GM23338 (cell line): ENCODE measurements around the gene HSPD1. TPM values are rescaled to one million over a fixed set of nuclear protein-coding genes. Genes with fewer than 3 reads are reported as not detected.

Source experiments
- ATAC-seq: fragments of 200-7000 bp; cut with Tn5 transposase; 3 replicates; pipeline ENCODE4 v1.9.1; 2020
- DNase-seq: peaks from one replicate; pipeline ENCODE4 v3.0.0-alpha.2; 2015; ENCODE audit warnings: low spot score
- H2AFZ ChIP-seq: fragments of 200-600 bp; sonication (generic); 2 replicates; pipeline ENCODE4 v1.8.0; 2016; ENCODE audit warnings: antibody characterized with exemption, mild to moderate bottlenecking, moderate library complexity
- H3F3A ChIP-seq: fragments of 200-600 bp; sonication (generic); replicated peaks from 2 replicates; pipeline ENCODE4 v1.8.0; 2017; ENCODE audit warnings: antibody characterized with exemption, mixed run types, low read depth
- H3K27ac ChIP-seq: fragments of 200-600 bp; sonication (generic); 2 replicates; pipeline ENCODE4 v1.6.1; 2016; ENCODE audit warnings: low read depth
- H3K27me3 ChIP-seq: fragments of 200-600 bp; sonication (generic); 2 replicates; pipeline ENCODE4 v1.8.0; 2016; ENCODE audit warnings: mild to moderate bottlenecking, mixed run types, moderate library complexity; ENCODE audit not compliant: insufficient read depth
- H3K36me3 ChIP-seq: fragments of 200-600 bp; sonication (generic); 2 replicates; pipeline ENCODE4 v1.8.0; 2016; ENCODE audit warnings: mild to moderate bottlenecking; ENCODE audit not compliant: insufficient read depth
- H3K4me1 ChIP-seq: fragments of 200-600 bp; sonication (generic); 2 replicates; pipeline ENCODE4 v1.8.0; 2016; ENCODE audit warnings: mild to moderate bottlenecking, moderate library complexity; ENCODE audit not compliant: insufficient read depth
- H3K4me2 ChIP-seq: fragments of 200-600 bp; sonication (generic); 2 replicates; pipeline ENCODE4 v1.7.1; 2017; ENCODE audit warnings: mixed run types
- H3K4me3 ChIP-seq: fragments of 200-600 bp; sonication (generic); 2 replicates; pipeline ENCODE4 v1.6.1; 2016; ENCODE audit warnings: mixed run types
- H3K79me2 ChIP-seq: fragments of 200-600 bp; sonication (generic); replicated peaks from 2 replicates; pipeline ENCODE4 v1.8.0; 2017; ENCODE audit warnings: mild to moderate bottlenecking; ENCODE audit not compliant: insufficient read depth
- H3K9me2 ChIP-seq: fragments of 200-600 bp; sonication (generic); 2 replicates; pipeline ENCODE4 v1.8.0; 2017; ENCODE audit not compliant: insufficient read depth
- H4K20me1 ChIP-seq: fragments of 200-600 bp; sonication (generic); replicated peaks from 2 replicates; pipeline ENCODE4 v1.8.0; 2017; ENCODE audit warnings: mild to moderate bottlenecking; ENCODE audit not compliant: insufficient read depth
- H3K27ac Mint-ChIP-seq: 2 replicates; pipeline ENCODE4 v1.8.0; 2020; ENCODE audit warnings: inconsistent platforms, mild to moderate bottlenecking, moderate library complexity, mixed read lengths
- H3K27me3 Mint-ChIP-seq: 3 replicates; pipeline ENCODE4 v1.8.0; 2022; ENCODE audit warnings: low read depth, mild to moderate bottlenecking, moderate library complexity, mixed read lengths, inconsistent platforms; ENCODE audit not compliant: insufficient read depth, poor library complexity
- H3K36me3 Mint-ChIP-seq: 3 replicates; pipeline ENCODE4 v1.8.0; 2021; ENCODE audit warnings: low read depth, mild to moderate bottlenecking, inconsistent platforms, moderate library complexity, mixed read lengths
- H3K4me1 Mint-ChIP-seq: 3 replicates; pipeline ENCODE4 v1.8.0; 2020; ENCODE audit warnings: mild to moderate bottlenecking, inconsistent platforms, mixed read lengths
- H3K4me3 Mint-ChIP-seq: 3 replicates; pipeline ENCODE4 v1.8.0; 2021; ENCODE audit warnings: moderate library complexity, mild to moderate bottlenecking, inconsistent platforms, mixed read lengths
- H3K9me3 Mint-ChIP-seq: 3 replicates; pipeline ENCODE4 v1.8.0; 2020; ENCODE audit warnings: moderate library complexity, mild to moderate bottlenecking, inconsistent platforms, mixed read lengths
- CREB1 ChIP-seq: fragments of 250-450 bp; sonication (Bioruptor Pico); IDR thresholded peaks from 2 replicates; pipeline ENCODE4 v1.5.0; 2020; ENCODE audit warnings: low read depth, mild to moderate bottlenecking, moderate library complexity
- EZH2 ChIP-seq: fragments of 200-600 bp; sonication (generic); IDR thresholded peaks from one replicate; pipeline ENCODE4 v1.8.0; 2017; ENCODE audit warnings: antibody characterized with exemption, mild to moderate bottlenecking, low read depth; ENCODE audit not compliant: unreplicated experiment
- EZH2phosphoT487 ChIP-seq: fragments of 200-600 bp; sonication (generic); IDR thresholded peaks from one replicate; pipeline ENCODE4 v1.8.1; 2018; ENCODE audit warnings: antibody characterized with exemption; ENCODE audit not compliant: unreplicated experiment
- JUNB ChIP-seq: IDR thresholded peaks from one replicate; pipeline ENCODE4 v1.6.1; 2016; ENCODE audit warnings: antibody characterized with exemption; ENCODE audit not compliant: unreplicated experiment
- NANOG ChIP-seq: IDR thresholded peaks from 2 replicates; pipeline ENCODE4 v1.6.1; 2016; ENCODE audit warnings: antibody characterized with exemption, borderline replicate concordance
- POLR2AphosphoS5 ChIP-seq: IDR thresholded peaks from 2 replicates; pipeline ENCODE4 v1.6.1; 2016; ENCODE audit warnings: antibody characterized with exemption, low read depth
- STAT1 ChIP-seq: IDR thresholded peaks from one replicate; pipeline ENCODE4 v1.6.1; 2016; ENCODE audit warnings: antibody characterized with exemption; ENCODE audit not compliant: unreplicated experiment
- ZNF114 ChIP-seq: fragments of 250-450 bp; sonication (Bioruptor Pico); IDR thresholded peaks from 2 replicates; pipeline ENCODE4 v1.5.0; 2020; ENCODE audit warnings: mild to moderate bottlenecking, moderate library complexity
- polyA plus RNA-seq: library from polyadenylated mRNA; unstranded; fragments of >200 nt; fragmentation: Nextera tagmentation; extraction: Ambion mirVana; gene quantifications from 2 replicates; pipeline ENCODE4 v1.2.1, GENCODE V29; 2016
- total RNA-seq: library from RNA; depleted of rRNA; stranded (reverse); fragments of >200 nt; shearing (Covaris generic); gene quantifications from 2 replicates; pipeline ENCODE4 v1.2.3, GENCODE V29; 2014
- TF ChIP-seq, protein P1 (sequence below), 2 experiments: fragments of 200-600 bp in 1 of 2; sonication (generic) in 1 of 2; conservative IDR thresholded peaks; 2 replicates each; pipeline versions ENCODE4 v1.5.1 to v1.6.1; 2016 to 2017; ENCODE audit warnings: antibody characterized with exemption in 2 of 2, low read depth in 2 of 2, mild to moderate bottlenecking in 2 of 2, moderate library complexity in 1 of 2
- TF ChIP-seq, protein P2 (sequence below): fragments of 250-450 bp; sonication (Bioruptor Pico); IDR thresholded peaks from 2 replicates; pipeline ENCODE4 v1.5.0; 2020; ENCODE audit warnings: mild to moderate bottlenecking, moderate library complexity
- TF ChIP-seq, protein P3 (sequence below): IDR thresholded peaks from 2 replicates; pipeline ENCODE4 v1.6.1; 2016; ENCODE audit warnings: antibody characterized with exemption
- TF ChIP-seq, protein P4 (sequence below): IDR thresholded peaks from one replicate; pipeline ENCODE4 v1.6.1; 2018; ENCODE audit warnings: antibody characterized with exemption; ENCODE audit not compliant: unreplicated experiment

Gene HSPD1
- total and polyA plus RNA-seq, 2 experiments from 2014 or later: 880 to 1,188 TPM

DNA sequence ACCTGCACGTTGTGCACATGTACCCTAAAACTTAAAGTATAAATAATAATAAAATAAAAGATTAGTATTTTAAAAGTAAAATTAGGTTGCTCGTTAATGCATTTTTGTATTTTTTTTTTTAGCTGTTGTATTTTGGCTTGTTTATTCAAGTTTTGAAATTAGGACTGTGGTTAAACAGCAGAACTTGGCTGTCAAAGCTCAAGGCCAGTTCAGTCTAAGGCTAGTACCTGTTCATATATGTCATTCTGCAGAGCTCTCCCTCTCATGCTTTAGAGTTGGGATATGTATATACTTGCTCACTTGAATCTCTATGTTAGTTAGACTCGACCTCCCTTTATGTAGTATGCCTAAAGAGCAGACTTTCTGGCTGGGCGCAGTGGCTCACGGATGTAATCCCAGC is 48.9 kb upstream of the HSPD1 start:
- ATAC-seq (no peak), DNase-seq (no peak)
- Histone ChIP-seq H2AFZ (no peak overlapping the region), H3K4me1 (no peaks in the 10 kb centered on the region), H3F3A (no peaks in the 10 kb centered on the region; the same call in 1 of the 2 replicates), H3K27me3 (no peaks in the 10 kb centered on the region), H4K20me1 (no peaks in the 10 kb centered on the region), H3K9me2 (no peaks in the 10 kb centered on the region), H3K79me2 (peaks cover 11% of the 10 kb centered on the region), H3K4me2 (no peak overlapping the region), H3K36me3 (peaks cover 13% of the 10 kb centered on the region; the same call in 1 of the 2 replicates), H3K4me3 (no peak overlapping the region), H3K27ac (no peak overlapping the region)
- no peaks in the 10 kb centered on the region for H3K9me3 Mint-ChIP-seq
- TF ChIP-seq EZH2 (no peak), NANOG (no peak), EZH2phosphoT487 (no peak), CREB1 (CRISPR knock-in tag) (no peak), POLR2AphosphoS5 (no peak), STAT1 (no peak), ZNF114 (CRISPR knock-in tag) (no peak), JUNB (no peak)
- TF ChIP-seq, protein P1, sequence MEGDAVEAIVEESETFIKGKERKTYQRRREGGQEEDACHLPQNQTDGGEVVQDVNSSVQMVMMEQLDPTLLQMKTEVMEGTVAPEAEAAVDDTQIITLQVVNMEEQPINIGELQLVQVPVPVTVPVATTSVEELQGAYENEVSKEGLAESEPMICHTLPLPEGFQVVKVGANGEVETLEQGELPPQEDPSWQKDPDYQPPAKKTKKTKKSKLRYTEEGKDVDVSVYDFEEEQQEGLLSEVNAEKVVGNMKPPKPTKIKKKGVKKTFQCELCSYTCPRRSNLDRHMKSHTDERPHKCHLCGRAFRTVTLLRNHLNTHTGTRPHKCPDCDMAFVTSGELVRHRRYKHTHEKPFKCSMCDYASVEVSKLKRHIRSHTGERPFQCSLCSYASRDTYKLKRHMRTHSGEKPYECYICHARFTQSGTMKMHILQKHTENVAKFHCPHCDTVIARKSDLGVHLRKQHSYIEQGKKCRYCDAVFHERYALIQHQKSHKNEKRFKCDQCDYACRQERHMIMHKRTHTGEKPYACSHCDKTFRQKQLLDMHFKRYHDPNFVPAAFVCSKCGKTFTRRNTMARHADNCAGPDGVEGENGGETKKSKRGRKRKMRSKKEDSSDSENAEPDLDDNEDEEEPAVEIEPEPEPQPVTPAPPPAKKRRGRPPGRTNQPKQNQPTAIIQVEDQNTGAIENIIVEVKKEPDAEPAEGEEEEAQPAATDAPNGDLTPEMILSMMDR (conservative IDR thresholded peaks at IDR 0.05; ENCODE audit: low read depth in 2 of 2): no peak
- TF ChIP-seq, protein P2, sequence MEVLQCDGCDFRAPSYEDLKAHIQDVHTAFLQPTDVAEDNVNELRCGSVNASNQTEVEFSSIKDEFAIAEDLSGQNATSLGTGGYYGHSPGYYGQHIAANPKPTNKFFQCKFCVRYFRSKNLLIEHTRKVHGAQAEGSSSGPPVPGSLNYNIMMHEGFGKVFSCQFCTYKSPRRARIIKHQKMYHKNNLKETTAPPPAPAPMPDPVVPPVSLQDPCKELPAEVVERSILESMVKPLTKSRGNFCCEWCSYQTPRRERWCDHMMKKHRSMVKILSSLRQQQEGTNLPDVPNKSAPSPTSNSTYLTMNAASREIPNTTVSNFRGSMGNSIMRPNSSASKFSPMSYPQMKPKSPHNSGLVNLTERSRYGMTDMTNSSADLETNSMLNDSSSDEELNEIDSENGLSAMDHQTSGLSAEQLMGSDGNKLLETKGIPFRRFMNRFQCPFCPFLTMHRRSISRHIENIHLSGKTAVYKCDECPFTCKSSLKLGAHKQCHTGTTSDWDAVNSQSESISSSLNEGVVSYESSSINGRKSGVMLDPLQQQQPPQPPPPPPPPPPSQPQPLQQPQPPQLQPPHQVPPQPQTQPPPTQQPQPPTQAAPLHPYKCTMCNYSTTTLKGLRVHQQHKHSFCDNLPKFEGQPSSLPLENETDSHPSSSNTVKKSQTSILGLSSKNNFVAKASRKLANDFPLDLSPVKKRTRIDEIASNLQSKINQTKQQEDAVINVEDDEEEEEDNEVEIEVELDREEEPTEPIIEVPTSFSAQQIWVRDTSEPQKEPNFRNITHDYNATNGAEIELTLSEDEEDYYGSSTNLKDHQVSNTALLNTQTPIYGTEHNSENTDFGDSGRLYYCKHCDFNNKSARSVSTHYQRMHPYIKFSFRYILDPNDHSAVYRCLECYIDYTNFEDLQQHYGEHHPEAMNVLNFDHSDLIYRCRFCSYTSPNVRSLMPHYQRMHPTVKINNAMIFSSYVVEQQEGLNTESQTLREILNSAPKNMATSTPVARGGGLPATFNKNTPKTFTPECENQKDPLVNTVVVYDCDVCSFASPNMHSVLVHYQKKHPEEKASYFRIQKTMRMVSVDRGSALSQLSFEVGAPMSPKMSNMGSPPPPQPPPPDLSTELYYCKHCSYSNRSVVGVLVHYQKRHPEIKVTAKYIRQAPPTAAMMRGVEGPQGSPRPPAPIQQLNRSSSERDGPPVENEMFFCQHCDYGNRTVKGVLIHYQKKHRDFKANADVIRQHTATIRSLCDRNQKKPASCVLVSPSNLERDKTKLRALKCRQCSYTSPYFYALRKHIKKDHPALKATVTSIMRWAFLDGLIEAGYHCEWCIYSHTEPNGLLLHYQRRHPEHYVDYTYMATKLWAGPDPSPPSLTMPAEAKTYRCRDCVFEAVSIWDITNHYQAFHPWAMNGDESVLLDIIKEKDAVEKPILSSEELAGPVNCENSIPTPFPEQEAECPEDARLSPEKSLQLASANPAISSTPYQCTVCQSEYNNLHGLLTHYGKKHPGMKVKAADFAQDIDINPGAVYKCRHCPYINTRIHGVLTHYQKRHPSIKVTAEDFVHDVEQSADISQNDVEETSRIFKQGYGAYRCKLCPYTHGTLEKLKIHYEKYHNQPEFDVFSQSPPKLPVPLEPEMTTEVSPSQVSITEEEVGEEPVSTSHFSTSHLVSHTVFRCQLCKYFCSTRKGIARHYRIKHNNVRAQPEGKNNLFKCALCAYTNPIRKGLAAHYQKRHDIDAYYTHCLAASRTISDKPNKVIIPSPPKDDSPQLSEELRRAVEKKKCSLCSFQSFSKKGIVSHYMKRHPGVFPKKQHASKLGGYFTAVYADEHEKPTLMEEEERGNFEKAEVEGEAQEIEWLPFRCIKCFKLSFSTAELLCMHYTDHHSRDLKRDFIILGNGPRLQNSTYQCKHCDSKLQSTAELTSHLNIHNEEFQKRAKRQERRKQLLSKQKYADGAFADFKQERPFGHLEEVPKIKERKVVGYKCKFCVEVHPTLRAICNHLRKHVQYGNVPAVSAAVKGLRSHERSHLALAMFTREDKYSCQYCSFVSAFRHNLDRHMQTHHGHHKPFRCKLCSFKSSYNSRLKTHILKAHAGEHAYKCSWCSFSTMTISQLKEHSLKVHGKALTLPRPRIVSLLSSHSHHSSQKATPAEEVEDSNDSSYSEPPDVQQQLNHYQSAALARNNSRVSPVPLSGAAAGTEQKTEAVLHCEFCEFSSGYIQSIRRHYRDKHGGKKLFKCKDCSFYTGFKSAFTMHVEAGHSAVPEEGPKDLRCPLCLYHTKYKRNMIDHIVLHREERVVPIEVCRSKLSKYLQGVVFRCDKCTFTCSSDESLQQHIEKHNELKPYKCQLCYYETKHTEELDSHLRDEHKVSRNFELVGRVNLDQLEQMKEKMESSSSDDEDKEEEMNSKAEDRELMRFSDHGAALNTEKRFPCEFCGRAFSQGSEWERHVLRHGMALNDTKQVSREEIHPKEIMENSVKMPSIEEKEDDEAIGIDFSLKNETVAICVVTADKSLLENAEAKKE (CRISPR knock-in tag): no peak
- TF ChIP-seq, protein P3, sequence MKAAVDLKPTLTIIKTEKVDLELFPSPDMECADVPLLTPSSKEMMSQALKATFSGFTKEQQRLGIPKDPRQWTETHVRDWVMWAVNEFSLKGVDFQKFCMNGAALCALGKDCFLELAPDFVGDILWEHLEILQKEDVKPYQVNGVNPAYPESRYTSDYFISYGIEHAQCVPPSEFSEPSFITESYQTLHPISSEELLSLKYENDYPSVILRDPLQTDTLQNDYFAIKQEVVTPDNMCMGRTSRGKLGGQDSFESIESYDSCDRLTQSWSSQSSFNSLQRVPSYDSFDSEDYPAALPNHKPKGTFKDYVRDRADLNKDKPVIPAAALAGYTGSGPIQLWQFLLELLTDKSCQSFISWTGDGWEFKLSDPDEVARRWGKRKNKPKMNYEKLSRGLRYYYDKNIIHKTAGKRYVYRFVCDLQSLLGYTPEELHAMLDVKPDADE: no peak
- TF ChIP-seq, protein P4, sequence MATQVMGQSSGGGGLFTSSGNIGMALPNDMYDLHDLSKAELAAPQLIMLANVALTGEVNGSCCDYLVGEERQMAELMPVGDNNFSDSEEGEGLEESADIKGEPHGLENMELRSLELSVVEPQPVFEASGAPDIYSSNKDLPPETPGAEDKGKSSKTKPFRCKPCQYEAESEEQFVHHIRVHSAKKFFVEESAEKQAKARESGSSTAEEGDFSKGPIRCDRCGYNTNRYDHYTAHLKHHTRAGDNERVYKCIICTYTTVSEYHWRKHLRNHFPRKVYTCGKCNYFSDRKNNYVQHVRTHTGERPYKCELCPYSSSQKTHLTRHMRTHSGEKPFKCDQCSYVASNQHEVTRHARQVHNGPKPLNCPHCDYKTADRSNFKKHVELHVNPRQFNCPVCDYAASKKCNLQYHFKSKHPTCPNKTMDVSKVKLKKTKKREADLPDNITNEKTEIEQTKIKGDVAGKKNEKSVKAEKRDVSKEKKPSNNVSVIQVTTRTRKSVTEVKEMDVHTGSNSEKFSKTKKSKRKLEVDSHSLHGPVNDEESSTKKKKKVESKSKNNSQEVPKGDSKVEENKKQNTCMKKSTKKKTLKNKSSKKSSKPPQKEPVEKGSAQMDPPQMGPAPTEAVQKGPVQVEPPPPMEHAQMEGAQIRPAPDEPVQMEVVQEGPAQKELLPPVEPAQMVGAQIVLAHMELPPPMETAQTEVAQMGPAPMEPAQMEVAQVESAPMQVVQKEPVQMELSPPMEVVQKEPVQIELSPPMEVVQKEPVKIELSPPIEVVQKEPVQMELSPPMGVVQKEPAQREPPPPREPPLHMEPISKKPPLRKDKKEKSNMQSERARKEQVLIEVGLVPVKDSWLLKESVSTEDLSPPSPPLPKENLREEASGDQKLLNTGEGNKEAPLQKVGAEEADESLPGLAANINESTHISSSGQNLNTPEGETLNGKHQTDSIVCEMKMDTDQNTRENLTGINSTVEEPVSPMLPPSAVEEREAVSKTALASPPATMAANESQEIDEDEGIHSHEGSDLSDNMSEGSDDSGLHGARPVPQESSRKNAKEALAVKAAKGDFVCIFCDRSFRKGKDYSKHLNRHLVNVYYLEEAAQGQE: no peak
- H3K36me3 Mint-ChIP-seq: peaks cover 70% of the 10 kb centered on the region
- H3K4me3 Mint-ChIP-seq: no peak overlapping the region
- peaks cover 2% of the 10 kb centered on the region for H3K27me3 Mint-ChIP-seq
- no peaks in the 10 kb centered on the region for H3K4me1 Mint-ChIP-seq
- H3K27ac Mint-ChIP-seq: no peak overlapping the region
